A549 (cell line): Measurements from ENCODE around the gene FAM131B. TPM values are rescaled to one million over a fixed set of nuclear protein-coding genes. Genes with fewer than 3 reads are reported as not detected.
A peak's percentile ranks its signal among the peaks of the same experiment; 100 is the strongest.

Experiments used
- ATAC-seq, 2 experiments: fragments of 200-7000 bp in 1 of 2; fragments of >200 bp in 1 of 2; cut with Nextera tagmentation in 1 of 2; cut with Tn5 transposase in 1 of 2; 3 replicates each; pipeline versions ENCODE4 v1.8.0 to v1.9.1; 2018 to 2020; ENCODE audit warnings: mild to moderate bottlenecking in 1 of 2, moderate library complexity in 1 of 2
- CTCF ChIA-PET: fragments of 300-600 bp; sonication (Branson Sonifier 250); formaldehyde crosslinking; extraction: SDS; loops from one replicate; lab custom pipeline; 2021; ENCODE audit warnings: antibody characterized with exemption, inconsistent platforms; lab: Yijun Ruan, JAX
- POLR2A ChIA-PET: fragments of 350-600 bp; formaldehyde crosslinking; extraction: SDS; loops from one replicate; lab custom pipeline; 2021; ENCODE audit warnings: antibody characterized with exemption, inconsistent platforms; lab: Yijun Ruan, JAX
- DNase-seq, 2 experiments: peaks; one replicate each; pipeline versions ENCODE4 v3.0.0 to v3.0.0-alpha.2; 2011 to 2016; ENCODE audit warnings: low read depth in 1 of 2, low spot score in 1 of 2
- FAIRE-seq: peaks from 2 replicates; lab custom pipeline; 2011; peaks lifted over from hg19 to GRCh38; lab: Jason Lieb, UNC
- H3K27ac ChIP-seq, 2 experiments: fragments of >200 bp; sonication (Bioruptor Twin); formaldehyde crosslinking; 3 replicates each; pipeline ENCODE4 v1.5.1; 2016 to 2017
- H3K4me1 ChIP-seq: fragments of >200 bp; sonication (Bioruptor Twin); formaldehyde crosslinking; 3 replicates; pipeline ENCODE4 v1.6.1; 2016
- H3K4me2 ChIP-seq: fragments of >200 bp; sonication (Bioruptor Twin); formaldehyde crosslinking; 3 replicates; pipeline ENCODE4 v1.6.1; 2016
- H3K4me3 ChIP-seq: fragments of >200 bp; sonication (Bioruptor Twin); formaldehyde crosslinking; 3 replicates; pipeline ENCODE4 v1.5.1; 2016
- H3K9me3 ChIP-seq: fragments of >200 bp; sonication (Bioruptor Twin); formaldehyde crosslinking; 3 replicates; pipeline ENCODE4 v1.6.1; 2016
- BHLHE40 ChIP-seq: IDR thresholded peaks from 2 replicates; pipeline ENCODE4 v1.6.1; 2012; ENCODE audit warnings: low read depth, low read length, inconsistent platforms
- CBX8 ChIP-seq: fragments of 200-600 bp; sonication (generic); IDR thresholded peaks from 2 replicates; pipeline ENCODE4 v1.6.1; 2016
- CHD2 ChIP-seq: fragments of 150-350 bp; IDR thresholded peaks from 2 replicates; pipeline ENCODE4 v1.6.1; 2014; ENCODE audit warnings: low read length; ENCODE audit not compliant: partially characterized antibody
- EHF ChIP-seq: fragments of 250-450 bp; sonication (Bioruptor Pico); IDR thresholded peaks from 2 replicates; pipeline ENCODE4 v1.5.0; 2020; ENCODE audit warnings: mild to moderate bottlenecking
- EHMT2 ChIP-seq: fragments of 200-600 bp; sonication (generic); IDR thresholded peaks from 2 replicates; pipeline ENCODE4 v1.6.1; 2016; ENCODE audit warnings: antibody characterized with exemption, low read depth, mild to moderate bottlenecking, moderate library complexity
- HOXA7 ChIP-seq: fragments of 250-450 bp; sonication (Bioruptor Pico); IDR thresholded peaks from 2 replicates; pipeline ENCODE4 v1.5.0; 2020; ENCODE audit warnings: mild to moderate bottlenecking, moderate library complexity
- HOXB13 ChIP-seq: fragments of 250-450 bp; sonication (Bioruptor Pico); IDR thresholded peaks from 2 replicates; pipeline ENCODE4 v1.5.0; 2020; ENCODE audit warnings: low read depth, mild to moderate bottlenecking, moderate library complexity
- JUN ChIP-seq, 2 experiments: fragments of >200 bp; sonication (Bioruptor Twin); formaldehyde crosslinking; IDR thresholded peaks; 2 replicates in 1 of 2; 3 replicates in 1 of 2; pipeline ENCODE4 v1.6.1; 2016 to 2017
- MAFK ChIP-seq: fragments of 450-650 bp; IDR thresholded peaks from 2 replicates; pipeline ENCODE4 v1.6.1; 2014; ENCODE audit not compliant: partially characterized antibody
- MAZ ChIP-seq: fragments of 150-350 bp; IDR thresholded peaks from 2 replicates; pipeline ENCODE4 v1.6.1; 2014; ENCODE audit warnings: antibody characterized with exemption, low read depth, low read length, borderline replicate concordance
- MYC ChIP-seq: IDR thresholded peaks from 2 replicates; pipeline ENCODE4 v1.6.1; 2012; ENCODE audit warnings: mild to moderate bottlenecking, inconsistent platforms, low read length, improper control_type of control experiment, borderline replicate concordance
- PHF8 ChIP-seq: fragments of 200-600 bp; sonication (generic); IDR thresholded peaks from 2 replicates; pipeline ENCODE4 v1.6.1; 2016; ENCODE audit warnings: low read depth, mild to moderate bottlenecking, antibody characterized with exemption, moderate library complexity, borderline replicate concordance
- POLR2A ChIP-seq: IDR thresholded peaks from 2 replicates; pipeline ENCODE4 v1.6.1; 2012; ENCODE audit warnings: mild to moderate bottlenecking, low read length
- RCOR1 ChIP-seq: fragments of 150-350 bp; IDR thresholded peaks from 2 replicates; pipeline ENCODE4 v1.6.1; 2014; ENCODE audit warnings: antibody characterized with exemption, low read length, low read depth
- ZC3H11A ChIP-seq: fragments of 450-650 bp; IDR thresholded peaks from 2 replicates; pipeline ENCODE4 v1.6.1; 2014; ENCODE audit warnings: antibody characterized with exemption, mild to moderate bottlenecking
- ZFP36 ChIP-seq: fragments of 450-650 bp; IDR thresholded peaks from 2 replicates; pipeline ENCODE4 v1.6.1; 2014; ENCODE audit warnings: borderline replicate concordance; ENCODE audit not compliant: partially characterized antibody
- ZSCAN20 ChIP-seq: fragments of 250-450 bp; sonication (Bioruptor Pico); IDR thresholded peaks from 2 replicates; pipeline ENCODE4 v1.8.0; 2022; ENCODE audit warnings: mild to moderate bottlenecking, moderate library complexity
- WGBS: methylation state at CpG from one replicate; pipeline ENCODE4 v1.1.6; 2017; ENCODE audit errors: missing lambda C conversion rate; 5-methylcytosine and 5-hydroxymethylcytosine counted together
- polyA plus RNA-seq, 4 experiments: library from polyadenylated mRNA; depleted of rRNA in 3 of 4; stranded (reverse); fragments of >200 nt; fragmentation: RNase III in 1 of 4; extraction: RNeasy Plus Mini Kit Qiagen cat#74134 plus additional on column Dnase treatment in 1 of 4; gene quantifications; 2 replicates in 3 of 4; 3 replicates in 1 of 4; pipeline ENCODE4 v1.2.3, GENCODE V29; 2011 to 2017
- TF ChIP-seq, protein P1 (sequence below): fragments of 200-600 bp; sonication (generic); IDR thresholded peaks from 2 replicates; pipeline ENCODE4 v1.6.1; 2016; ENCODE audit warnings: antibody characterized with exemption, mild to moderate bottlenecking, moderate library complexity
- TF ChIP-seq, protein P2 (sequence below): fragments of 450-650 bp; IDR thresholded peaks from 2 replicates; pipeline ENCODE4 v1.6.1; 2014; ENCODE audit warnings: antibody characterized with exemption
- TF ChIP-seq, protein P3 (sequence below): IDR thresholded peaks from 2 replicates; pipeline ENCODE4 v1.6.1; 2012

The FAM131B gene
- polyA plus RNA-seq, 2 of the 4 experiments (the other 2 are of a cell fraction) = 0.19 to 0.52 TPM

DNA sequence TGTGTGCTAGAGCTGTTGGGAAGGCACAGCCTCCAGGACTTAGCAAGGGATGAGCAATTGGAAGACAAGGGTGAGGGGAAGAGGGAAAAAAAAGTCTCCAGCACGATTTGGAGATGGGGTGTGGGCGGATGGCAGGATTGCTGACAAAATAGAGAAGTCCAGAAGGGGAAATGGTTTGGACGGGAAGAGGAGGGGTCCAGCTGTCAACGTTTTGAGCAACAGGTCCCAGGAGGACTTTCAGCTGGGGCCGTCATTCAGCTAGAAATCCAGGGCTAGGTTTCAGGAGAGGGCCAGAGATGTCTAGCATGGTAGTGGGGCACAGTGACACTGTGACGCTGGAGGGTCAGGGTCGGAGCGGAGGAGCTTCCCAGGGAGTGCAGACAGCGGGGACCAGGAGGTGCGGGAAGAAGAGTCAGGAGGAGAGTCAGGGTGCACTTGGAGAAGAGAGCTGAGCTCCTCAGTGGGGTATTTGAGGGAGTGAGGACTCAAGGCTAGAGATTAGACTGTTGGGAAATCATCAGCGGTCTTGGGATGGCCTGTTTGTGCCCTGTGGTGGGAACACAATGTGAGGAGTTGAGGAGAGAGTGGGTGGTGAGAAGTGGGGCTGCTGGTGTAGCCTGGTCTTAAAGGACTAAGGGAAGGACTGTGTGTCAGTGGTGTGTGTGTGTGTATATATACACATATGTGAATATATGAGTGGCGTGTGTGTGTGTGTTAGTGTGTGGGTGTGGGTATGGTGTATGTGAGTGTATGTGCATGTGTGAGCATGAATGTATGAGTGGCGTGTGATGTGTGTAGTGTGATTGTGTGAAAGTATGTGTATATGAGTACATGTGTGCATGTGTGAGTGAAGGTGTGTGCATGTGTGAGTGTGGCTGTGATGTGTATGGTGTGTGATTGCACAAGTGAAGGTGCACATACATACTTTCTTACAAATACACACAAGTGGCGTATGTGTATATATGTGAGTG, 22.4 kb upstream of the FAM131B start:
- DNase-seq (no peak), FAIRE-seq (no peak), ATAC-seq (no peak)
- H3K4me3 ChIP-seq = no peak overlapping the region
- H3K27ac ChIP-seq = peak overlapping the region in 1 of 2 experiments; percentile 8; a peak in 1 of 6 replicates
- no peaks in the 10 kb centered on the region for H3K9me3 ChIP-seq
- peak overlapping the region; percentile 83 for H3K4me2 ChIP-seq
- WGBS = 91% methylated on average over 14 of the region's 14 CpGs
- H3K4me1 ChIP-seq = peaks cover 39% of the 10 kb centered on the region
- TF ChIP-seq MAFK = no peak
- no peak for TF ChIP-seq ZFP36
- TF ChIP-seq MAZ = no peak
- TF ChIP-seq, protein P1, sequence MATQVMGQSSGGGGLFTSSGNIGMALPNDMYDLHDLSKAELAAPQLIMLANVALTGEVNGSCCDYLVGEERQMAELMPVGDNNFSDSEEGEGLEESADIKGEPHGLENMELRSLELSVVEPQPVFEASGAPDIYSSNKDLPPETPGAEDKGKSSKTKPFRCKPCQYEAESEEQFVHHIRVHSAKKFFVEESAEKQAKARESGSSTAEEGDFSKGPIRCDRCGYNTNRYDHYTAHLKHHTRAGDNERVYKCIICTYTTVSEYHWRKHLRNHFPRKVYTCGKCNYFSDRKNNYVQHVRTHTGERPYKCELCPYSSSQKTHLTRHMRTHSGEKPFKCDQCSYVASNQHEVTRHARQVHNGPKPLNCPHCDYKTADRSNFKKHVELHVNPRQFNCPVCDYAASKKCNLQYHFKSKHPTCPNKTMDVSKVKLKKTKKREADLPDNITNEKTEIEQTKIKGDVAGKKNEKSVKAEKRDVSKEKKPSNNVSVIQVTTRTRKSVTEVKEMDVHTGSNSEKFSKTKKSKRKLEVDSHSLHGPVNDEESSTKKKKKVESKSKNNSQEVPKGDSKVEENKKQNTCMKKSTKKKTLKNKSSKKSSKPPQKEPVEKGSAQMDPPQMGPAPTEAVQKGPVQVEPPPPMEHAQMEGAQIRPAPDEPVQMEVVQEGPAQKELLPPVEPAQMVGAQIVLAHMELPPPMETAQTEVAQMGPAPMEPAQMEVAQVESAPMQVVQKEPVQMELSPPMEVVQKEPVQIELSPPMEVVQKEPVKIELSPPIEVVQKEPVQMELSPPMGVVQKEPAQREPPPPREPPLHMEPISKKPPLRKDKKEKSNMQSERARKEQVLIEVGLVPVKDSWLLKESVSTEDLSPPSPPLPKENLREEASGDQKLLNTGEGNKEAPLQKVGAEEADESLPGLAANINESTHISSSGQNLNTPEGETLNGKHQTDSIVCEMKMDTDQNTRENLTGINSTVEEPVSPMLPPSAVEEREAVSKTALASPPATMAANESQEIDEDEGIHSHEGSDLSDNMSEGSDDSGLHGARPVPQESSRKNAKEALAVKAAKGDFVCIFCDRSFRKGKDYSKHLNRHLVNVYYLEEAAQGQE = no peak
- TF ChIP-seq, protein P2, sequence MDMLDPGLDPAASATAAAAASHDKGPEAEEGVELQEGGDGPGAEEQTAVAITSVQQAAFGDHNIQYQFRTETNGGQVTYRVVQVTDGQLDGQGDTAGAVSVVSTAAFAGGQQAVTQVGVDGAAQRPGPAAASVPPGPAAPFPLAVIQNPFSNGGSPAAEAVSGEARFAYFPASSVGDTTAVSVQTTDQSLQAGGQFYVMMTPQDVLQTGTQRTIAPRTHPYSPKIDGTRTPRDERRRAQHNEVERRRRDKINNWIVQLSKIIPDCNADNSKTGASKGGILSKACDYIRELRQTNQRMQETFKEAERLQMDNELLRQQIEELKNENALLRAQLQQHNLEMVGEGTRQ = no peak
- CTCF ChIA-PET = interaction anchor here (0.9 to 2.7 kb wide), 7 partner anchors 11 to 43 kb away, joined by 3 to 18 read pairs (median 6); partner anchors contain the start of gene EPHA1
- POLR2A ChIA-PET = no interaction called here

DNA sequence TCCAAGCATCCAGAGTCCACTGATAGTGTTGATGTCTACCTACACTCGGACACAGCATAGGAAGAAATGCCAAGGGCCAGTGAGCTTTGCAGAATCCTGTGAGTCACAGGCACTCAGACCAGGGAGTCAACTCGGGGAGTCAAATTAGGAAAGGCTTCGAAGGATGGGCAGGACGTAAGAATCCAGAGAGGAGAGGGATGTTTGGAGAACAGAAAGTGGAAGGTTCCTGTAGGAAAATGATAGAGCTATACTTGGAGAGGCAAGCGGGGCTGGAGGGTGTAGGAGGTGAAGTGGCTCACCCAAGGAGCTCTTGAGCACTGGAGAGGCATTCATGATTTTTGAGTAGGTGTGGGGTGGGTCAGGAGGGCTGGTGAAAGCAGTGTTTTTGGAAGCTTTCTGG, 21.6 kb upstream of the FAM131B start:
- CTCF ChIA-PET = interaction anchor here (0.9 to 2.7 kb wide), 7 partner anchors 12 to 42 kb away, joined by 3 to 18 read pairs (median 6); partner anchors contain the start of gene EPHA1
- H3K27ac ChIP-seq = no peak overlapping the region
- no peak for TF ChIP-seq JUN (IDR thresholded peaks at IDR 0.05)
- TF ChIP-seq ZC3H11A = no peak
- TF ChIP-seq, protein P3, sequence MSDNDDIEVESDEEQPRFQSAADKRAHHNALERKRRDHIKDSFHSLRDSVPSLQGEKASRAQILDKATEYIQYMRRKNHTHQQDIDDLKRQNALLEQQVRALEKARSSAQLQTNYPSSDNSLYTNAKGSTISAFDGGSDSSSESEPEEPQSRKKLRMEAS = no peak
- no peak for TF ChIP-seq EHF (CRISPR knock-in tag)
- no peak for TF ChIP-seq HOXB13 (CRISPR knock-in tag)
- TF ChIP-seq HOXA7 (CRISPR knock-in tag) = no peak
- no peak for TF ChIP-seq POLR2A

DNA sequence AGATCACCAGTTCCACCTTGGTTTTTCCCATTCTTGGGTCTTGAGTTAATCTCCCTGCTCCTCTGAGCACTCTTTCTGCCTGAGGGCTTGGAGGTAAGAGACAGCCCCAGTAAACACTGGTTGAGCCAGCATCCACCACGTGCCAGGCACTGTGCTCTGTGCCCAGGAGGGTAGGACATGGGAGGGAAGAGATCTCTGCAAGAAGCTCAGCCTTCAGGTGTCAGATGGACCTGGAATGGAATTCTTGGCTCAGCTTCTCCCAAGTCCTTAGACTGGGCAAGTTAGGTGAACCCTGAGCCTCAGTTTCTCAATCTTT, 21.1 kb upstream of the FAM131B start:
- ChIA-PET POLR2A (no interaction called here), CTCF (interaction anchor here (0.9 to 2.7 kb wide), 5 partner anchors 13 to 38 kb away, joined by 4 to 18 read pairs (median 8); partner anchors contain the start of gene EPHA1)
- Histone ChIP-seq H3K4me3 (no peak overlapping the region), H3K4me2 (peak overlapping the region; percentile 83), H3K27ac (peak overlapping the region in 1 of 2 experiments; percentile 99; a peak in 2 of 6 replicates), H3K4me1 (peaks cover 50% of the 10 kb centered on the region), H3K9me3 (no peaks in the 10 kb centered on the region)
- no peak for DNase-seq
- 100% methylated on average over 1 of the region's 1 CpG for WGBS
- FAIRE-seq = no peak
- no peak for ATAC-seq
- TF ChIP-seq ZSCAN20 (CRISPR knock-in tag) (no peak), RCOR1 (no peak), CBX8 (no peak), EHMT2 (no peak), ZFP36 (no peak), PHF8 (no peak), BHLHE40 (no peak), CHD2 (no peak), MYC (no peak)

More for the DNA sequence above, 21.6 kb upstream of the FAM131B start:
- no peak for ATAC-seq
- DNase-seq = no peak
- Histone ChIP-seq H3K4me2 (peak overlapping the region; percentile 83), H3K4me3 (no peak overlapping the region), H3K9me3 (no peaks in the 10 kb centered on the region), H3K4me1 (peaks cover 46% of the 10 kb centered on the region)
- POLR2A ChIA-PET = no interaction called here
- FAIRE-seq = no peak
- 89% methylated on average over 5 of the region's 5 CpGs for WGBS
